ENCODE measurements around the gene EXOC4. TPM values are rescaled to one million over a fixed set of nuclear protein-coding genes. Genes with fewer than 3 reads are reported as not detected.

The EXOC4 gene
- total RNA-seq, 4 donors from 2014 or later, result 82.4 to 204 (median 128) TPM

GRCh38 chr7:133820584-133820983, 567.7 kb downstream of the EXOC4 start:
- no peaks in the 10 kb centered on the region for H3K9me3 ChIP-seq
- no peak overlapping the region for H3K27ac ChIP-seq
- no peak for DNase-seq
- in situ Hi-C loops (cut with MboI; ENCODE audit: low pct_ligation_motif_present in 1 of 4, low pct_unique_long_range_greater_than_20kb in 1 of 4, low sequenced_read_pairs in 3 of 4) (no loop called here), intact Hi-C loops (cut with DNase I; ENCODE audit: low total_unique reads) (no loop called here)
- peaks cover 0 to 9% (median 3%) of the 10 kb centered on the region in 4 donors for H3K36me3 ChIP-seq
- WGBS, 2 donors (ENCODE audit: low coverage in 1 of 2), result 87 to 88% methylated on average over 4 of the region's 4 CpGs
- H3K4me1 ChIP-seq, result no peaks in the 10 kb centered on the region
- TF ChIP-seq EP300 (IDR thresholded peaks at IDR 0.05; ENCODE audit: low read depth), result no peak
- TF ChIP-seq POLR2A (IDR thresholded peaks at IDR 0.05), result no peak
- TF ChIP-seq CTCF (IDR thresholded peaks at IDR 0.05), result no peak
- no peak for TF ChIP-seq POLR2AphosphoS5 (IDR thresholded peaks at IDR 0.05)
- no peak overlapping the region for H3K4me3 ChIP-seq
- H3K27me3 ChIP-seq, result no peaks in the 10 kb centered on the region

- Histone ChIP-seq H3K36me3 (peaks cover 0 to 9% (median 3%) of the 10 kb centered on the region in 4 donors), H3K27ac (no peak overlapping the region), H3K4me3 (no peak overlapping the region), H3K9me3 (no peaks in the 10 kb centered on the region), H3K27me3 (no peaks in the 10 kb centered on the region), H3K4me1 (no peaks in the 10 kb centered on the region)
- DNase-seq, result no peak
- TF ChIP-seq EP300 (IDR thresholded peaks at IDR 0.05; ENCODE audit: low read depth) (no peak), CTCF (IDR thresholded peaks at IDR 0.05) (no peak), POLR2AphosphoS5 (IDR thresholded peaks at IDR 0.05) (no peak)
- intact Hi-C loops (cut with DNase I; ENCODE audit: low total_unique reads) (no loop called here), in situ Hi-C loops (cut with MboI; ENCODE audit: low pct_ligation_motif_present in 1 of 4, low pct_unique_long_range_greater_than_20kb in 1 of 4, low sequenced_read_pairs in 3 of 4) (no loop called here)
- WGBS, 2 donors (ENCODE audit: low coverage in 1 of 2), result 89 to 100% methylated on average over 2 of the region's 2 CpGs
Measured at GRCh38 chr7:133821171-133821570, 568.3 kb downstream of the EXOC4 start.

GRCh38 chr7:133822001-133822641, 569.2 kb downstream of the EXOC4 start:
- Histone ChIP-seq H3K9me3 (no peaks in the 10 kb centered on the region), H3K4me1 (no peaks in the 10 kb centered on the region), H3K27me3 (no peaks in the 10 kb centered on the region), H3K27ac (no peak overlapping the region), H3K4me3 (no peak overlapping the region), H3K36me3 (peaks cover 0 to 9% (median 3%) of the 10 kb centered on the region in 4 donors)
- no peak for TF ChIP-seq POLR2AphosphoS5 (IDR thresholded peaks at IDR 0.05)
- TF ChIP-seq CTCF (IDR thresholded peaks at IDR 0.05), result no peak
- no peak for TF ChIP-seq POLR2A (IDR thresholded peaks at IDR 0.05)
- TF ChIP-seq EP300 (IDR thresholded peaks at IDR 0.05; ENCODE audit: low read depth), result no peak
- intact Hi-C loops (cut with DNase I; ENCODE audit: low total_unique reads), result no loop called here
- WGBS, 2 donors (ENCODE audit: low coverage in 1 of 2), result 64% methylated on average over 2 to 3 of the region's 3 CpGs
- DNase-seq, result no peak
- in situ Hi-C loops (cut with MboI; ENCODE audit: low pct_ligation_motif_present in 1 of 4, low pct_unique_long_range_greater_than_20kb in 1 of 4, low sequenced_read_pairs in 3 of 4), result no loop called here

GRCh38 chr7:133822868-133823552, 570.1 kb downstream of the EXOC4 start:
- intact Hi-C loops (cut with DNase I; ENCODE audit: low total_unique reads), result no loop called here
- peaks cover 0 to under 1% (median 0%) of the 10 kb centered on the region in 4 donors for H3K36me3 ChIP-seq
- WGBS, 2 donors (ENCODE audit: low coverage in 1 of 2), result 92 to 100% methylated on average over 2 to 4 of the region's 4 CpGs
- no peak overlapping the region for H3K4me3 ChIP-seq
- no peaks in the 10 kb centered on the region for H3K4me1 ChIP-seq
- no peak for DNase-seq
- TF ChIP-seq EP300 (IDR thresholded peaks at IDR 0.05; ENCODE audit: low read depth), result no peak
- no peak for TF ChIP-seq CTCF (IDR thresholded peaks at IDR 0.05)
- no peak for TF ChIP-seq POLR2AphosphoS5 (IDR thresholded peaks at IDR 0.05)
- TF ChIP-seq POLR2A (IDR thresholded peaks at IDR 0.05), result no peak
- in situ Hi-C loops (cut with MboI; ENCODE audit: low pct_ligation_motif_present in 1 of 4, low pct_unique_long_range_greater_than_20kb in 1 of 4, low sequenced_read_pairs in 3 of 4), result no loop called here
- H3K9me3 ChIP-seq, result no peaks in the 10 kb centered on the region
- H3K27ac ChIP-seq, result no peak overlapping the region
- H3K27me3 ChIP-seq, result no peaks in the 10 kb centered on the region

Data from transverse colon (tissue), 4 donors.